ENCODE results near the gene BUB1B.
"Not testable (repeated sequence)": the region's sequence is repeated elsewhere in the genome, so short reads cannot be mapped to it uniquely, and the experiment has no call there.

BUB1B gene

DNA sequence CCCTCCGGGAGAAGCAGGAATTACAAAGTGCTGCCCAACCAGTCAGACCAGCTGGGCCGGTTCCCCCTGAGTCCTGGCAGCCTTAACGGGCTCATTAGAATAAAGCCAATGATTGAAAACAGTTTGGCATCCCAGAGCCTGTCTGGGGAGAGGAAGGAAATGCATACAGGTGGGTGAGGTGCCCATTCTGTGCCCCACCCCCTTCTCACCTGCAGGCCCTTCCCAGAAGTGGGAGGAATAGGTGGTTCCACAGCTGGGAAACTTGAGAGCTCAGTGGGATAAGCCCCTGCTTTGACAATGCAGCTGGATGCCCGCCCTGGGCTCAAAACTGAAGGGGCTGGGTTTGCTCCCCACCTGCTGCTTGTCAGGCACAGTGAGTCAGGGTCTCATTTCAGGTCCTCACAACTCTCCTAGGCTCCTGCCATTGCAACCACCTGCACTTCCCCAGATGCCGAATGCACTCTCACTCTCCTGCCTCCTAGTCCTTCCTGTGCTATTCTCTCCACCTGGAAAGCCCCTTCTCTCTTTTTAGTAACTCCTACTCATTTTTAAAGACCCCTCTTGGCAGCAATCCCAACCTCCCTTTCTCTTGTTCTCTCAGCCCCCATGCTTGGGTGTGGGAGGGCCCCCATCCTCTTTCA lies 5.5 kb upstream of the BUB1B start:
- no peak for DNase-seq (ENCODE audit: low read depth)
- TF ChIP-seq, protein P1, sequence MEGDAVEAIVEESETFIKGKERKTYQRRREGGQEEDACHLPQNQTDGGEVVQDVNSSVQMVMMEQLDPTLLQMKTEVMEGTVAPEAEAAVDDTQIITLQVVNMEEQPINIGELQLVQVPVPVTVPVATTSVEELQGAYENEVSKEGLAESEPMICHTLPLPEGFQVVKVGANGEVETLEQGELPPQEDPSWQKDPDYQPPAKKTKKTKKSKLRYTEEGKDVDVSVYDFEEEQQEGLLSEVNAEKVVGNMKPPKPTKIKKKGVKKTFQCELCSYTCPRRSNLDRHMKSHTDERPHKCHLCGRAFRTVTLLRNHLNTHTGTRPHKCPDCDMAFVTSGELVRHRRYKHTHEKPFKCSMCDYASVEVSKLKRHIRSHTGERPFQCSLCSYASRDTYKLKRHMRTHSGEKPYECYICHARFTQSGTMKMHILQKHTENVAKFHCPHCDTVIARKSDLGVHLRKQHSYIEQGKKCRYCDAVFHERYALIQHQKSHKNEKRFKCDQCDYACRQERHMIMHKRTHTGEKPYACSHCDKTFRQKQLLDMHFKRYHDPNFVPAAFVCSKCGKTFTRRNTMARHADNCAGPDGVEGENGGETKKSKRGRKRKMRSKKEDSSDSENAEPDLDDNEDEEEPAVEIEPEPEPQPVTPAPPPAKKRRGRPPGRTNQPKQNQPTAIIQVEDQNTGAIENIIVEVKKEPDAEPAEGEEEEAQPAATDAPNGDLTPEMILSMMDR (IDR thresholded peaks at IDR 0.05; ENCODE audit: low read depth, low read length, missing control alignments) = no peak
- H3K4me3 ChIP-seq (ENCODE audit: low read depth, low read length) = no peak overlapping the region

- H3K4me3 ChIP-seq (ENCODE audit: low read depth, low read length) = no peak overlapping the region
- TF ChIP-seq, protein P1 (IDR thresholded peaks at IDR 0.05; ENCODE audit: low read depth, low read length, missing control alignments) = no peak
- no peak for DNase-seq (ENCODE audit: low read depth)
These were observed 3.0 kb upstream of the BUB1B start for GRCh38 chr15:40157778-40158447.

GRCh38 chr15:40160021-40160420 lies 848 bp upstream of the BUB1B start:
- no peak overlapping the region for H3K4me3 ChIP-seq (ENCODE audit: low read depth, low read length)
- no peak for DNase-seq (ENCODE audit: low read depth)
- TF ChIP-seq, protein P1 (IDR thresholded peaks at IDR 0.05; ENCODE audit: low read depth, low read length, missing control alignments) = no peak

GRCh38 chr15:40161693-40162391 lies 973 bp downstream of the BUB1B start:
- H3K4me3 ChIP-seq (ENCODE audit: low read depth, low read length) = peak overlapping the region; percentile 77
- TF ChIP-seq, protein P1 (IDR thresholded peaks at IDR 0.05; ENCODE audit: low read depth, low read length, missing control alignments) = no peak
- DNase-seq (ENCODE audit: low read depth) = no peak

GRCh38 chr15:40162552-40162951 lies 1.7 kb downstream of the BUB1B start:
- H3K4me3 ChIP-seq (ENCODE audit: low read depth, low read length) = peak overlapping the region; percentile 77
- TF ChIP-seq, protein P1 (IDR thresholded peaks at IDR 0.05; ENCODE audit: low read depth, low read length, missing control alignments) = no peak
- DNase-seq (ENCODE audit: low read depth) = no peak

- DNase-seq (ENCODE audit: low read depth) = no peak
- TF ChIP-seq, protein P1 (IDR thresholded peaks at IDR 0.05; ENCODE audit: low read depth, low read length, missing control alignments) = no peak
- peak overlapping the region; percentile 77 for H3K4me3 ChIP-seq (ENCODE audit: low read depth, low read length)
These were observed 3.0 kb downstream of the BUB1B start for GRCh38 chr15:40163657-40164416.

DNA sequence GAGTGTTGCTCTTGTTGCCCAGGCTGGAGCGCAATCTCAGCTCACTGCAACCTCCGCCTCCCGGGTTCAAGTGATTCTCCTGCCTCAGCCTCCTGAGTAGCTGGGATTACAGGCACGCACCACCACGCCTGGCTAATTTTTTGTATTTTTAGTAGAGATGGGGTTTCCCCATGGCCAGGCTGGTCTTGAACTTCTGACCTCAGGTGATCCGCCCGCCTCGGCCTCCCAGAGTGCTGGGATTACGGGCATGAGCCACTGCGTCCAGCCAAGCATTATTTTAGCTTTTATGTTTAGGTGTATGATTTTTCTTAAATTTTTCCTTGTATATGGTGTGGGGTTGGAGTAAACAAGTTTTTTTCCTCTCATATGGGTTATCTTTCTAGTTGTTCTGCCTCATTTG lies 6.5 kb downstream of the BUB1B start:
- H3K4me3 ChIP-seq (ENCODE audit: low read depth, low read length); DNase-seq (ENCODE audit: low read depth): not testable (repeated sequence)

All from GM12864 (cell line).